WTC11 (cell line): ENCODE results near the gene CFAP298. TPM values are rescaled to one million over a fixed set of nuclear protein-coding genes. Genes with fewer than 3 reads are reported as not detected.
A peak's percentile ranks its signal among the peaks of the same experiment; 100 is the strongest.

Experiments
- ATAC-seq: fragments of 200-7000 bp; cut with Tn5 transposase; 2 replicates; pipeline ENCODE4 v1.10.0; 2021; ENCODE audit warnings: mild to moderate bottlenecking, moderate library complexity
- CTCF ChIA-PET: fragments of 300-600 bp; sonication (Branson Sonifier 250); formaldehyde crosslinking; loops from one replicate; lab custom pipeline; 2021; ENCODE audit warnings: antibody characterized with exemption; lab: Charles Lee
- POLR2A ChIA-PET: fragments of 350-600 bp; sonication (Branson Sonifier 250); formaldehyde crosslinking; loops from one replicate; lab custom pipeline; 2021; ENCODE audit warnings: antibody characterized with exemption; lab: Charles Lee
- DNase-seq: peaks from one replicate; pipeline ENCODE4 v3.0.0; 2021; ENCODE audit warnings: low spot score
- H3K27ac Mint-ChIP-seq: 2 replicates; pipeline ENCODE4 v1.8.0; 2021; ENCODE audit warnings: mixed read lengths
- H3K27me3 Mint-ChIP-seq: 2 replicates; pipeline ENCODE4 v1.8.0; 2021; ENCODE audit warnings: low read depth, mild to moderate bottlenecking, moderate library complexity, mixed read lengths
- H3K36me3 Mint-ChIP-seq: 2 replicates; pipeline ENCODE4 v1.8.0; 2021; ENCODE audit warnings: mixed read lengths
- H3K4me1 Mint-ChIP-seq: 2 replicates; pipeline ENCODE4 v1.8.0; 2022; ENCODE audit warnings: mixed read lengths
- H3K4me3 Mint-ChIP-seq: 2 replicates; pipeline ENCODE4 v1.8.0; 2021; ENCODE audit warnings: mild to moderate bottlenecking, moderate library complexity, mixed read lengths
- H3K9me3 Mint-ChIP-seq: 2 replicates; pipeline ENCODE4 v1.8.0; 2021; ENCODE audit warnings: mixed read lengths
- CBFB ChIP-seq: sonication (generic); formaldehyde crosslinking; IDR thresholded peaks from 2 replicates; pipeline ENCODE4 v1.8.1; 2022; ENCODE audit warnings: mild to moderate bottlenecking, low read depth, missing genetic modification reagents
- CTCF ChIP-seq: fragments of 200-600 bp; IDR thresholded peaks from 2 replicates; pipeline ENCODE4 v1.8.0; 2022; ENCODE audit warnings: antibody characterized with exemption
- ELF4 ChIP-seq: sonication (generic); formaldehyde crosslinking; IDR thresholded peaks from 2 replicates; pipeline ENCODE4 v1.8.1; 2022; ENCODE audit warnings: low read depth, mild to moderate bottlenecking, moderate library complexity, missing genetic modification reagents
- FOXP1 ChIP-seq: sonication (generic); formaldehyde crosslinking; IDR thresholded peaks from 2 replicates; pipeline ENCODE4 v1.8.0; 2022; ENCODE audit warnings: missing genetic modification reagents, mild to moderate bottlenecking, moderate library complexity, borderline replicate concordance
- GRHL2 ChIP-seq: fragments of 250-450 bp; sonication (Bioruptor Pico); IDR thresholded peaks from 2 replicates; pipeline ENCODE4 v1.8.0; 2022; ENCODE audit warnings: mild to moderate bottlenecking, moderate library complexity; ENCODE audit not compliant: insufficient replicate concordance, severe bottlenecking
- MLX ChIP-seq: sonication (generic); formaldehyde crosslinking; IDR thresholded peaks from 2 replicates; pipeline ENCODE4 v1.8.1; 2023; ENCODE audit warnings: mild to moderate bottlenecking, missing genetic modification reagents, moderate library complexity
- MXD4 ChIP-seq: fragments of 250-450 bp; sonication (Bioruptor Pico); IDR thresholded peaks from 2 replicates; pipeline ENCODE4 v1.8.0; 2021; ENCODE audit warnings: mild to moderate bottlenecking, moderate library complexity, borderline replicate concordance
- MYBL2 ChIP-seq: sonication (generic); formaldehyde crosslinking; IDR thresholded peaks from 2 replicates; pipeline ENCODE4 v1.8.1; 2023; ENCODE audit warnings: mild to moderate bottlenecking, moderate library complexity, missing genetic modification reagents
- NFYB ChIP-seq: sonication (generic); formaldehyde crosslinking; conservative IDR thresholded peaks from 2 replicates; pipeline ENCODE4 v1.8.0; 2022; ENCODE audit warnings: low read depth, missing genetic modification reagents
- OVOL2 ChIP-seq: fragments of 250-450 bp; sonication (Bioruptor Pico); IDR thresholded peaks from 2 replicates; pipeline ENCODE4 v1.9.0; 2021; ENCODE audit warnings: mild to moderate bottlenecking, borderline replicate concordance
- RELA ChIP-seq: sonication (generic); formaldehyde crosslinking; IDR thresholded peaks from 2 replicates; pipeline ENCODE4 v1.8.1; 2022; ENCODE audit warnings: missing genetic modification reagents, mild to moderate bottlenecking, borderline replicate concordance
- TP53 ChIP-seq: sonication (generic); formaldehyde crosslinking; IDR thresholded peaks from 2 replicates; pipeline ENCODE4 v1.8.1; 2023; ENCODE audit warnings: mild to moderate bottlenecking, missing genetic modification reagents
- ZMAT4 ChIP-seq: fragments of 250-450 bp; sonication (Bioruptor Pico); IDR thresholded peaks from 2 replicates; pipeline ENCODE4 v1.9.0; 2021; ENCODE audit warnings: mild to moderate bottlenecking
- ZNF219 ChIP-seq: sonication (generic); formaldehyde crosslinking; IDR thresholded peaks from 2 replicates; pipeline ENCODE4 v1.8.0; 2023; ENCODE audit warnings: missing genetic modification reagents, mild to moderate bottlenecking, borderline replicate concordance
- ZNF263 ChIP-seq: sonication (generic); formaldehyde crosslinking; IDR thresholded peaks from 2 replicates; pipeline ENCODE4 v1.8.1; 2022; ENCODE audit warnings: low read depth, mild to moderate bottlenecking, moderate library complexity, missing genetic modification reagents
- ZNF396 ChIP-seq: fragments of 250-450 bp; sonication (Bioruptor Pico); IDR thresholded peaks from 2 replicates; pipeline ENCODE4 v1.8.0; 2021; ENCODE audit warnings: mild to moderate bottlenecking, moderate library complexity, borderline replicate concordance
- ZNF423 ChIP-seq: fragments of 250-450 bp; sonication (Bioruptor Pico); IDR thresholded peaks from 2 replicates; pipeline ENCODE4 v2.1.2; 2022; ENCODE audit warnings: mild to moderate bottlenecking, moderate library complexity
- total RNA-seq: library from RNA; stranded (reverse); gene quantifications from 3 replicates; pipeline ENCODE4 v1.2.3, GENCODE V29; 2021
- TF ChIP-seq, protein P1 (sequence below): sonication (generic); formaldehyde crosslinking; IDR thresholded peaks from 2 replicates; pipeline ENCODE4 v1.8.0; 2022; ENCODE audit warnings: mild to moderate bottlenecking, missing genetic modification reagents
- TF ChIP-seq, protein P2 (sequence below): sonication (generic); formaldehyde crosslinking; IDR thresholded peaks from 2 replicates; pipeline ENCODE4 v1.8.1; 2022; ENCODE audit warnings: mild to moderate bottlenecking, moderate library complexity, missing genetic modification reagents
- TF ChIP-seq, protein P3 (sequence below): fragments of 250-450 bp; sonication (Bioruptor Pico); IDR thresholded peaks from 2 replicates; pipeline ENCODE4 v2.1.2; 2022; ENCODE audit warnings: mild to moderate bottlenecking, moderate library complexity

Gene CFAP298
- total RNA-seq, 1 experiment from 2014 or later = 98.1 TPM

DNA sequence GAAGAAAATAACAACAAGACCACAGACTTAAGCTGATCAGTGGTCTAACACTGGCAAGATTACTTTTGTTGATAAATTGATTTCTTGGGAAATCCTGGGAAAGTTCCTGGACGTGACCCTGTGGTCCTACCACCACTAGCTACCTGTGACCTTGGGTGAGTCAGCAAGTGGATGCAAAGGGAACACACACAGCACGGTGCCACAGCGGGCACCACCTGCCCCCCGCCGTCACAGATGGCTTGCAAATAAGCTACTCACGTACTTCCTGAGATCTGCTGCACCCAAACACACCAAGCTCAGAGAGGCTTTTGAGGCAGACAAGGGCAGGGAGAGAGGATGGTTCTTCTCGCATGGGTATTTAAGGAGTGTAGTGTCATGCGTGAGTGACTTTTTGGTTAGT, 12.7 kb downstream of the CFAP298 start:
- no peak for ATAC-seq
- no peaks in the 10 kb centered on the region; the same call in 1 of the 2 replicates for H3K27me3 Mint-ChIP-seq
- TF ChIP-seq ZNF263 (CRISPR knock-in tag) = no peak
- TF ChIP-seq ZNF423 (CRISPR knock-in tag) = peak; percentile 92
- TF ChIP-seq, protein P1, sequence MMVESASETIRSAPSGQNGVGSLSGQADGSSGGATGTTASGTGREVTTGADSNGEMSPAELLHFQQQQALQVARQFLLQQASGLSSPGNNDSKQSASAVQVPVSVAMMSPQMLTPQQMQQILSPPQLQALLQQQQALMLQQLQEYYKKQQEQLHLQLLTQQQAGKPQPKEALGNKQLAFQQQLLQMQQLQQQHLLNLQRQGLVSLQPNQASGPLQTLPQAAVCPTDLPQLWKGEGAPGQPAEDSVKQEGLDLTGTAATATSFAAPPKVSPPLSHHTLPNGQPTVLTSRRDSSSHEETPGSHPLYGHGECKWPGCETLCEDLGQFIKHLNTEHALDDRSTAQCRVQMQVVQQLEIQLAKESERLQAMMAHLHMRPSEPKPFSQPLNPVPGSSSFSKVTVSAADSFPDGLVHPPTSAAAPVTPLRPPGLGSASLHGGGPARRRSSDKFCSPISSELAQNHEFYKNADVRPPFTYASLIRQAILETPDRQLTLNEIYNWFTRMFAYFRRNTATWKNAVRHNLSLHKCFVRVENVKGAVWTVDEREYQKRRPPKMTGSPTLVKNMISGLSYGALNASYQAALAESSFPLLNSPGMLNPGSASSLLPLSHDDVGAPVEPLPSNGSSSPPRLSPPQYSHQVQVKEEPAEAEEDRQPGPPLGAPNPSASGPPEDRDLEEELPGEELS (CRISPR knock-in tag) = peak; percentile 64; the same call in 1 of the 2 replicates
- TF ChIP-seq, all 79 proteins: peak for 2
- peaks cover 45% of the 10 kb centered on the region for H3K4me1 Mint-ChIP-seq
- POLR2A ChIA-PET = no interaction called here
- H3K27ac Mint-ChIP-seq = peak overlapping the region; percentile 13; the same call in 1 of the 2 replicates
- H3K36me3 Mint-ChIP-seq = peaks cover 49% of the 10 kb centered on the region
- DNase-seq = no peak
- no peaks in the 10 kb centered on the region for H3K9me3 Mint-ChIP-seq
- CTCF ChIA-PET = interaction anchor here (0.5 to 8.1 kb wide), 4 partner anchors 23 to 264 kb away, joined by 5 to 141 read pairs (median 31); no protein-coding TSS in a partner anchor
- no peak overlapping the region for H3K4me3 Mint-ChIP-seq

DNA sequence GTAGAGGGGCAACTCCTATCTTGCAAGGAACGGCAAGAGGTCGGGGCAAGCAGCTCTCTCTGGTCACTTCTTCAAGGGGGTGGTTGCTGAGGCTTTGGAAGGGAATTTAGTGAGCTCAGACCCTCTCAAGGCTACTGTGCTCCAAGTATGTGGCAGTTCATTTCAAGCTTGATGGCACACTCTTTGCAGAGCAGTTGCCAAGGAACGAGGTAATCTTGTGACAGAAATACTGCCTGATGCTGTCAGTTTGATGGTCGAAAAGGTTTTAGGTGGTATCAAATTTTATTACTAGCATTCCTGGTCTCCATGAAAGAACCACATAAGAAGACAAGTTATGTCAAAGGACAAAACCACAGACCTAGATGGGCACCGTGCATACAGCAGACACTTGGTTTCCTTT, 13.1 kb downstream of the CFAP298 start:
- peaks cover 47% of the 10 kb centered on the region for H3K36me3 Mint-ChIP-seq
- DNase-seq = no peak
- no peaks in the 10 kb centered on the region; the same call in 1 of the 2 replicates for H3K27me3 Mint-ChIP-seq
- no peak overlapping the region for H3K4me3 Mint-ChIP-seq
- TF ChIP-seq, protein P2, sequence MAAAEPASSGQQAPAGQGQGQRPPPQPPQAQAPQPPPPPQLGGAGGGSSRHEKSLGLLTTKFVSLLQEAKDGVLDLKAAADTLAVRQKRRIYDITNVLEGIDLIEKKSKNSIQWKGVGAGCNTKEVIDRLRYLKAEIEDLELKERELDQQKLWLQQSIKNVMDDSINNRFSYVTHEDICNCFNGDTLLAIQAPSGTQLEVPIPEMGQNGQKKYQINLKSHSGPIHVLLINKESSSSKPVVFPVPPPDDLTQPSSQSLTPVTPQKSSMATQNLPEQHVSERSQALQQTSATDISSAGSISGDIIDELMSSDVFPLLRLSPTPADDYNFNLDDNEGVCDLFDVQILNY = no peak
- POLR2A ChIA-PET = no interaction called here
- CTCF ChIA-PET = interaction anchor here (0.5 to 8.1 kb wide), 3 partner anchors 23 to 263 kb away, joined by 5 to 141 read pairs (median 47); no protein-coding TSS in a partner anchor
- 0 out of 2 replicates have a peak overlapping the region, but pooled peaks have one; percentile 13 for H3K27ac Mint-ChIP-seq
- H3K4me1 Mint-ChIP-seq = peaks cover 41% of the 10 kb centered on the region
- H3K9me3 Mint-ChIP-seq = no peaks in the 10 kb centered on the region
- ATAC-seq = no peak

DNA sequence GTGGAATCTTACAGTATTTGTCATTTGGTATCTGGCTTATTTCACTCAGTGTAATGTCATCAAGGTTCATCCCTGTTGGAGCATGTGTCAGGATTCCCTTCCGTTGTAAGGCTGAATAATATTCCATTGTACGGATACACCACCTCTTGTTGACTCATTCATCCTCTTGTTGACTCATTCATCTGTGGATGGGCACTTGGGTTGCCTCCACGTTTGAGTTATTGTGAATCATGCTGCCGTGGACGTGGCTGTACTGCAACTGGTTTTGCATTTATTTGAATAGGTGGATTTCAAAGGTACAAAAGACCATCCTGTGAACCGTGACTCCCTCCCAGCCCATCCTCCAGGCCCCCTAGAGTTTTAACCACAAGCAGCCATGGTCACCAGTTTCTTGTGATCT, 15.0 kb downstream of the CFAP298 start:
- no peak for TF ChIP-seq ZMAT4 (CRISPR knock-in tag)
- no peak for TF ChIP-seq MYBL2
- TF ChIP-seq ZNF219 (CRISPR knock-in tag) = no peak
- no peak for TF ChIP-seq CBFB (CRISPR knock-in tag)
- TF ChIP-seq, all 79 proteins: peak for 0
- H3K27ac Mint-ChIP-seq = no peak overlapping the region
- POLR2A ChIA-PET = interaction anchor here (0.6 to 0.7 kb wide), 2 partner anchors 11 to 1673 kb away, joined by 4 to 5 read pairs; no protein-coding TSS in a partner anchor

DNA sequence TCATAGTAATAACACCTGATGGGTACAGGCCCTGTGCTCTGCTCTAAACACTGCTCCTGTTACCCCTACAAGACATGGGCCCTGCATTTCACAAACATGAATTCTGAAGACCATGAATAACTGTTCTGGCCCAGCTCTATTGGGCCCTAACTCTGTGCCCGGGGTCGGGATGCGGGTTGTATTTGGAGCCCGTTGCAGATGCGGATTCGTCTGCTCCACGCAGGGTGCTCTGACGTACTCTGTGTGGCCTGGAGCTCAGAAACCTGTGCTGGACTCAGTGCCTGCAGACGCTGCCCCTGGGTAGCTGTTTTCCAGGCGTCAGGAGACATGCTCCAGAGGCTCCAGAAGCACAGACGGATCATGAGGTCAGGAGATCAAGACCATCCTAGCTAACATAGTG, 16.7 kb downstream of the CFAP298 start:
- Mint-ChIP-seq H3K9me3 (no peaks in the 10 kb centered on the region), H3K27me3 (no peaks in the 10 kb centered on the region; the same call in 1 of the 2 replicates), H3K4me3 (no peak overlapping the region), H3K36me3 (peaks cover 24% of the 10 kb centered on the region), H3K27ac (no peak overlapping the region), H3K4me1 (peaks cover 20% of the 10 kb centered on the region)
- TF ChIP-seq ZNF396 (CRISPR knock-in tag) = no peak
- no peak for TF ChIP-seq CTCF
- no peak for TF ChIP-seq MXD4 (CRISPR knock-in tag)
- TF ChIP-seq ELF4 = no peak
- no peak for TF ChIP-seq FOXP1 (CRISPR knock-in tag)
- no peak for TF ChIP-seq RELA (CRISPR knock-in tag)
- no peak for TF ChIP-seq ZNF219 (CRISPR knock-in tag)
- TF ChIP-seq NFYB = no peak
- no peak for TF ChIP-seq MLX (CRISPR knock-in tag)
- TF ChIP-seq GRHL2 (CRISPR knock-in tag) = no peak
- TF ChIP-seq OVOL2 = no peak
- TF ChIP-seq, protein P3, sequence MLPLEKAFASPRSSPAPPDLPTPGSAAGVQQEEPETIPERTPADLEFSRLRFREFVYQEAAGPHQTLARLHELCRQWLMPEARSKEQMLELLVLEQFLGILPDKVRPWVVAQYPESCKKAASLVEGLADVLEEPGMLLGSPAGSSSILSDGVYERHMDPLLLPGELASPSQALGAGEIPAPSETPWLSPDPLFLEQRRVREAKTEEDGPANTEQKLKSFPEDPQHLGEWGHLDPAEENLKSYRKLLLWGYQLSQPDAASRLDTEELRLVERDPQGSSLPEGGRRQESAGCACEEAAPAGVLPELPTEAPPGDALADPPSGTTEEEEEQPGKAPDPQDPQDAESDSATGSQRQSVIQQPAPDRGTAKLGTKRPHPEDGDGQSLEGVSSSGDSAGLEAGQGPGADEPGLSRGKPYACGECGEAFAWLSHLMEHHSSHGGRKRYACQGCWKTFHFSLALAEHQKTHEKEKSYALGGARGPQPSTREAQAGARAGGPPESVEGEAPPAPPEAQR (CRISPR knock-in tag) = no peak
- TF ChIP-seq TP53 = no peak
- ATAC-seq (no peak), DNase-seq (no peak)
- POLR2A ChIA-PET = no interaction called here
- CTCF ChIA-PET = interaction anchor here (1.0 to 1.6 kb wide), 3 partner anchors 18 to 192 kb away, joined by 4 to 5 read pairs (median 4); no protein-coding TSS in a partner anchor

More for the DNA sequence above, 15.0 kb downstream of the CFAP298 start:
- CTCF ChIA-PET = no interaction called here
- DNase-seq = no peak
- Mint-ChIP-seq H3K4me3 (no peak overlapping the region), H3K9me3 (no peaks in the 10 kb centered on the region), H3K4me1 (peaks cover 22% of the 10 kb centered on the region), H3K36me3 (peaks cover 29% of the 10 kb centered on the region), H3K27me3 (no peaks in the 10 kb centered on the region; the same call in 1 of the 2 replicates)
- ATAC-seq = no peak
